K562 (cell line): ENCODE measurements around the gene NHS. TPM values are rescaled to one million over a fixed set of nuclear protein-coding genes. Genes with fewer than 3 reads are reported as not detected.

Experiments used
- MYNN ChIP-seq, 2 experiments: sonication (generic); formaldehyde crosslinking in 1 of 2; IDR thresholded peaks; 2 replicates each; pipeline versions ENCODE4 v1.5.0 to v1.6.1; 2016 to 2020; ENCODE audit warnings: antibody characterized with exemption in 1 of 2, missing genetic modification reagents in 1 of 2
- TFAP4 ChIP-seq: sonication (generic); formaldehyde crosslinking; IDR thresholded peaks from 2 replicates; pipeline ENCODE4 v1.8.0; 2022; ENCODE audit warnings: missing genetic modification reagents, mild to moderate bottlenecking, moderate library complexity, borderline replicate concordance
- ZNF280A ChIP-seq: fragments of 450-650 bp; IDR thresholded peaks from 2 replicates; pipeline ENCODE4 v1.6.1; 2018; ENCODE audit warnings: mild to moderate bottlenecking, low read depth; ENCODE audit not compliant: partially characterized antibody
- polyA plus RNA-seq, 8 experiments: library from polyadenylated mRNA; depleted of rRNA in 4 of 8; stranded (reverse) in 5 of 8; unstranded in 3 of 8; fragments of >200 nt; fragmentation: Nextera tagmentation in 2 of 8; fragmentation: Illumina TruSeq in 1 of 8; extraction: Ambion mirVana in 2 of 8; extraction: Trizol in 1 of 8; gene quantifications; 2 replicates each; pipeline versions ENCODE4 v1.2.1 to v1.2.3, GENCODE V29; 2011 to 2014; ENCODE audit warnings: inconsistent platforms in 1 of 8, missing spikeins in 1 of 8
- total RNA-seq, 7 experiments: library from RNA; depleted of rRNA in 6 of 7; stranded (reverse); fragments of >200 nt in 6 of 7; fragmentation: Illumina TruSeq in 2 of 7; extraction: Trizol in 2 of 7; gene quantifications; 2 replicates each; pipeline versions ENCODE4 v1.2.1 to v1.2.3, GENCODE V29; 2011 to 2021; ENCODE audit warnings: low replicate concordance in 1 of 7
- TF ChIP-seq, protein P1 (sequence below): fragments of 250-450 bp; sonication (Bioruptor Pico); IDR thresholded peaks from 2 replicates; pipeline ENCODE4 v1.4.0; 2020; ENCODE audit warnings: mild to moderate bottlenecking, moderate library complexity
- TF ChIP-seq, protein P2 (sequence below): fragments of 150-350 bp; conservative IDR thresholded peaks from 2 replicates; pipeline ENCODE4 v1.6.1; 2014; ENCODE audit warnings: low read length
- TF ChIP-seq, protein P3 (sequence below): fragments of 250-450 bp; sonication (Bioruptor Pico); IDR thresholded peaks from 2 replicates; pipeline ENCODE4 v1.4.0; 2020; ENCODE audit warnings: mild to moderate bottlenecking, moderate library complexity

The NHS gene
- total and polyA plus RNA-seq, 9 of the 15 experiments (the other 6 are each of a cell fraction or from before 2014, with no cell fraction given): 0.02 TPM; not detected in 8

DNA sequence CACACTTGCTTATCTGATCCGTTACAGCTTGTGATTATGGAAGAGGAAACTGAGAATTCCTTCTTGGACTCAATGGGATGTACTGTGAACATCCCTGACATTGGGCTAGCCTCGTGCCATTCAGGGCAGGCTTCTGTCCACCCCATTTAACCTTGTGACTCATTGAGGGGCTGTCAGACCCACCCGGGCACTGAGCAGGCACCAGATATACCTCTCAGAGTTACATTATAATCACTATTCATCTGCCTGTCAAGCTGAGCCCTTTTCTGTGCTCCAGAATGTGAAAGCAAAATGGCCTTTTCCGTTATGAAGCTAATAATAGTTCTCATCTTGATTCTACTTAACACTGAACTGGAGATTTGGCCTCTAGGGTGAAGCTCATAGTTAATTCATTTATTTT lies 191.7 kb downstream of the NHS start (continued):
- TF ChIP-seq, protein P1, sequence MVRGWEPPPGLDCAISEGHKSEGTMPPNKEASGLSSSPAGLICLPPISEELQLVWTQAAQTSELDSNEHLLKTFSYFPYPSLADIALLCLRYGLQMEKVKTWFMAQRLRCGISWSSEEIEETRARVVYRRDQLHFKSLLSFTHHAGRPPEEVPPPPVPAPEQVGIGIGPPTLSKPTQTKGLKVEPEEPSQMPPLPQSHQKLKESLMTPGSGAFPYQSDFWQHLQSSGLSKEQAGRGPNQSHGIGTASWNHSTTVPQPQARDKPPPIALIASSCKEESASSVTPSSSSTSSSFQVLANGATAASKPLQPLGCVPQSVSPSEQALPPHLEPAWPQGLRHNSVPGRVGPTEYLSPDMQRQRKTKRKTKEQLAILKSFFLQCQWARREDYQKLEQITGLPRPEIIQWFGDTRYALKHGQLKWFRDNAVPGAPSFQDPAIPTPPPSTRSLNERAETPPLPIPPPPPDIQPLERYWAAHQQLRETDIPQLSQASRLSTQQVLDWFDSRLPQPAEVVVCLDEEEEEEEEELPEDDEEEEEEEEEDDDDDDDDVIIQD (CRISPR knock-in tag): no peak
- TF ChIP-seq, protein P2, sequence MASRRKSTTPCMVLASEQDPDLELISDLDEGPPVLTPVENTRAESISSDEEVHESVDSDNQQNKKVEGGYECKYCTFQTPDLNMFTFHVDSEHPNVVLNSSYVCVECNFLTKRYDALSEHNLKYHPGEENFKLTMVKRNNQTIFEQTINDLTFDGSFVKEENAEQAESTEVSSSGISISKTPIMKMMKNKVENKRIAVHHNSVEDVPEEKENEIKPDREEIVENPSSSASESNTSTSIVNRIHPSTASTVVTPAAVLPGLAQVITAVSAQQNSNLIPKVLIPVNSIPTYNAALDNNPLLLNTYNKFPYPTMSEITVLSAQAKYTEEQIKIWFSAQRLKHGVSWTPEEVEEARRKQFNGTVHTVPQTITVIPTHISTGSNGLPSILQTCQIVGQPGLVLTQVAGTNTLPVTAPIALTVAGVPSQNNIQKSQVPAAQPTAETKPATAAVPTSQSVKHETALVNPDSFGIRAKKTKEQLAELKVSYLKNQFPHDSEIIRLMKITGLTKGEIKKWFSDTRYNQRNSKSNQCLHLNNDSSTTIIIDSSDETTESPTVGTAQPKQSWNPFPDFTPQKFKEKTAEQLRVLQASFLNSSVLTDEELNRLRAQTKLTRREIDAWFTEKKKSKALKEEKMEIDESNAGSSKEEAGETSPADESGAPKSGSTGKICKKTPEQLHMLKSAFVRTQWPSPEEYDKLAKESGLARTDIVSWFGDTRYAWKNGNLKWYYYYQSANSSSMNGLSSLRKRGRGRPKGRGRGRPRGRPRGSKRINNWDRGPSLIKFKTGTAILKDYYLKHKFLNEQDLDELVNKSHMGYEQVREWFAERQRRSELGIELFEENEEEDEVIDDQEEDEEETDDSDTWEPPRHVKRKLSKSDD: no peak
- TF ChIP-seq, protein P3, sequence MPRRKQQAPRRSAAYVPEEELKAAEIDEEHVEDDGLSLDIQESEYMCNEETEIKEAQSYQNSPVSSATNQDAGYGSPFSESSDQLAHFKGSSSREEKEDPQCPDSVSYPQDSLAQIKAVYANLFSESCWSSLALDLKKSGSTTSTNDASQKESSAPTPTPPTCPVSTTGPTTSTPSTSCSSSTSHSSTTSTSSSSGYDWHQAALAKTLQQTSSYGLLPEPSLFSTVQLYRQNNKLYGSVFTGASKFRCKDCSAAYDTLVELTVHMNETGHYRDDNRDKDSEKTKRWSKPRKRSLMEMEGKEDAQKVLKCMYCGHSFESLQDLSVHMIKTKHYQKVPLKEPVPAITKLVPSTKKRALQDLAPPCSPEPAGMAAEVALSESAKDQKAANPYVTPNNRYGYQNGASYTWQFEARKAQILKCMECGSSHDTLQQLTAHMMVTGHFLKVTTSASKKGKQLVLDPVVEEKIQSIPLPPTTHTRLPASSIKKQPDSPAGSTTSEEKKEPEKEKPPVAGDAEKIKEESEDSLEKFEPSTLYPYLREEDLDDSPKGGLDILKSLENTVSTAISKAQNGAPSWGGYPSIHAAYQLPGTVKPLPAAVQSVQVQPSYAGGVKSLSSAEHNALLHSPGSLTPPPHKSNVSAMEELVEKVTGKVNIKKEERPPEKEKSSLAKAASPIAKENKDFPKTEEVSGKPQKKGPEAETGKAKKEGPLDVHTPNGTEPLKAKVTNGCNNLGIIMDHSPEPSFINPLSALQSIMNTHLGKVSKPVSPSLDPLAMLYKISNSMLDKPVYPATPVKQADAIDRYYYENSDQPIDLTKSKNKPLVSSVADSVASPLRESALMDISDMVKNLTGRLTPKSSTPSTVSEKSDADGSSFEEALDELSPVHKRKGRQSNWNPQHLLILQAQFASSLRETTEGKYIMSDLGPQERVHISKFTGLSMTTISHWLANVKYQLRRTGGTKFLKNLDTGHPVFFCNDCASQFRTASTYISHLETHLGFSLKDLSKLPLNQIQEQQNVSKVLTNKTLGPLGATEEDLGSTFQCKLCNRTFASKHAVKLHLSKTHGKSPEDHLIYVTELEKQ (CRISPR knock-in tag): no peak
- TF ChIP-seq ZNF280A (no peak), TFAP4 (CRISPR knock-in tag) (no peak), MYNN (IDR thresholded peaks at IDR 0.05) (no peak), MYNN (CRISPR knock-in tag; IDR thresholded peaks at IDR 0.05) (no peak)
